HG03196 (cell line): ENCODE data around the gene ZNF189.

Experiments
- ATAC-seq: cut with Tn5 transposase; IDR thresholded peaks from one replicate; pipeline ENCODE4 v1.9.1; 2021; ENCODE audit not compliant: unreplicated experiment

The ZNF189 gene

GRCh38 chr9:101417977-101418376, 19.3 kb downstream of the ZNF189 start:
- ATAC-seq: no peak

- ATAC-seq: no peak
Measured at GRCh38 chr9:101418518-101419430, 20.1 kb downstream of the ZNF189 start.

- no peak for ATAC-seq
Measured at GRCh38 chr9:101419863-101420262, 21.2 kb downstream of the ZNF189 start.

GRCh38 chr9:101421653-101422065, 23.0 kb downstream of the ZNF189 start:
- ATAC-seq: no peak

GRCh38 chr9:101427358-101427757, 28.7 kb downstream of the ZNF189 start:
- ATAC-seq: no peak

- no peak for ATAC-seq
Measured at GRCh38 chr9:101427957-101428655, 29.5 kb downstream of the ZNF189 start.

GRCh38 chr9:101428909-101429308, 30.3 kb downstream of the ZNF189 start:
- ATAC-seq: no peak

- ATAC-seq: no peak
Measured at GRCh38 chr9:101429736-101430135, 31.1 kb downstream of the ZNF189 start.

GRCh38 chr9:101432171-101432570, 33.5 kb downstream of the ZNF189 start:
- ATAC-seq: no peak

GRCh38 chr9:101432740-101433139, 34.1 kb downstream of the ZNF189 start:
- ATAC-seq: no peak

GRCh38 chr9:101433229-101433628, 34.6 kb downstream of the ZNF189 start:
- ATAC-seq: no peak

GRCh38 chr9:101434998-101435397, 36.3 kb downstream of the ZNF189 start:
- no peak for ATAC-seq

- no peak for ATAC-seq
Measured at GRCh38 chr9:101435601-101436079, 37.0 kb downstream of the ZNF189 start, which contains the start of gene ALDOB. ALDOB (minus strand) TSS chr9:101435774; CDS start chr9:101430887, 4,887 bp downstream.

GRCh38 chr9:101437806-101438232, 39.2 kb downstream of the ZNF189 start:
- no peak for ATAC-seq

GRCh38 chr9:101438523-101438922, 39.9 kb downstream of the ZNF189 start:
- no peak for ATAC-seq

GRCh38 chr9:101440714-101441230, 42.1 kb downstream of the ZNF189 start:
- no peak for ATAC-seq

GRCh38 chr9:101442318-101442717, 43.7 kb downstream of the ZNF189 start:
- ATAC-seq: no peak

GRCh38 chr9:101442736-101443135, 44.1 kb downstream of the ZNF189 start:
- no peak for ATAC-seq

GRCh38 chr9:101443364-101443771, 44.7 kb downstream of the ZNF189 start:
- ATAC-seq: no peak

GRCh38 chr9:101445353-101446029, 46.8 kb downstream of the ZNF189 start:
- ATAC-seq: no peak

GRCh38 chr9:101446732-101447131, 48.1 kb downstream of the ZNF189 start:
- ATAC-seq: no peak
